ENCODE data around the gene CTSE.

Gene CTSE

GRCh38 chr1:205986292-205986691 lies 37.4 kb downstream of the CTSE start:
- no peak overlapping the region for H3K4me3 ChIP-seq (ENCODE audit: low read length)
- DNase-seq (ENCODE audit: low read depth), result no peak
- peak; percentile 17 for TF ChIP-seq CTCF (conservative IDR thresholded peaks at IDR 0.05; ENCODE audit: low read depth, low read length)

GRCh38 chr1:205985330-205986005 lies 38.2 kb downstream of the CTSE start:
- DNase-seq (ENCODE audit: low read depth), result no peak
- no peak overlapping the region for H3K4me3 ChIP-seq (ENCODE audit: low read length)
- no peak for TF ChIP-seq CTCF (conservative IDR thresholded peaks at IDR 0.05; ENCODE audit: low read depth, low read length)

GRCh38 chr1:205983925-205984725 lies 39.6 kb downstream of the CTSE start:
- H3K4me3 ChIP-seq (ENCODE audit: low read length), result no peak overlapping the region
- DNase-seq (ENCODE audit: low read depth), result no peak
- peak; percentile 93 for TF ChIP-seq CTCF (conservative IDR thresholded peaks at IDR 0.05; ENCODE audit: low read depth, low read length)

- DNase-seq (ENCODE audit: low read depth), result no peak
- TF ChIP-seq CTCF (conservative IDR thresholded peaks at IDR 0.05; ENCODE audit: low read depth, low read length), result no peak
Observed at GRCh38 chr1:205981257-205981656, 42.4 kb downstream of the CTSE start.

GRCh38 chr1:205980237-205980870 lies 43.3 kb downstream of the CTSE start:
- no peak for TF ChIP-seq CTCF (conservative IDR thresholded peaks at IDR 0.05; ENCODE audit: low read depth, low read length)
- no peak for DNase-seq (ENCODE audit: low read depth)
- no peak overlapping the region for H3K4me3 ChIP-seq (ENCODE audit: low read length)

More at GRCh38 chr1:205981257-205981656, 42.4 kb downstream of the CTSE start:
- no peak overlapping the region for H3K4me3 ChIP-seq (ENCODE audit: low read length)

- H3K4me3 ChIP-seq (ENCODE audit: low read length), result no peak overlapping the region
- DNase-seq (ENCODE audit: low read depth), result no peak
- TF ChIP-seq CTCF (conservative IDR thresholded peaks at IDR 0.05; ENCODE audit: low read depth, low read length), result no peak
Observed at GRCh38 chr1:205979301-205979700, 44.4 kb downstream of the CTSE start.

All from retinal pigment epithelial cell (primary cell).